IPS-15b (cell line): ENCODE data around the gene IL10RA.
"Not testable (repeated sequence)": the region's sequence is repeated elsewhere in the genome, so short reads cannot be mapped to it uniquely, and the experiment has no call there.

Experiments
- H3K27me3 ChIP-seq: one replicate; pipeline ENCODE4 v1.6.1; 2013; ENCODE audit warnings: low read length; ENCODE audit not compliant: control insufficient read depth, insufficient read depth
- H3K36me3 ChIP-seq: one replicate; pipeline ENCODE4 v1.6.1; 2013; ENCODE audit warnings: low read length; ENCODE audit not compliant: control insufficient read depth, insufficient read depth
- H3K4me1 ChIP-seq: one replicate; pipeline ENCODE4 v1.6.1; 2013; ENCODE audit warnings: mild to moderate bottlenecking, low read length; ENCODE audit not compliant: control insufficient read depth, insufficient read depth
- H3K4me3 ChIP-seq: one replicate; pipeline ENCODE4 v1.5.1; 2013; ENCODE audit warnings: low read depth, low read length
- H3K9ac ChIP-seq: one replicate; pipeline ENCODE4 v1.6.1; 2013; ENCODE audit warnings: low read depth, mild to moderate bottlenecking, low read length
- H3K9me3 ChIP-seq: one replicate; pipeline ENCODE4 v1.6.1; 2013; ENCODE audit warnings: mild to moderate bottlenecking, low read length; ENCODE audit not compliant: control insufficient read depth, insufficient read depth

Gene IL10RA

DNA sequence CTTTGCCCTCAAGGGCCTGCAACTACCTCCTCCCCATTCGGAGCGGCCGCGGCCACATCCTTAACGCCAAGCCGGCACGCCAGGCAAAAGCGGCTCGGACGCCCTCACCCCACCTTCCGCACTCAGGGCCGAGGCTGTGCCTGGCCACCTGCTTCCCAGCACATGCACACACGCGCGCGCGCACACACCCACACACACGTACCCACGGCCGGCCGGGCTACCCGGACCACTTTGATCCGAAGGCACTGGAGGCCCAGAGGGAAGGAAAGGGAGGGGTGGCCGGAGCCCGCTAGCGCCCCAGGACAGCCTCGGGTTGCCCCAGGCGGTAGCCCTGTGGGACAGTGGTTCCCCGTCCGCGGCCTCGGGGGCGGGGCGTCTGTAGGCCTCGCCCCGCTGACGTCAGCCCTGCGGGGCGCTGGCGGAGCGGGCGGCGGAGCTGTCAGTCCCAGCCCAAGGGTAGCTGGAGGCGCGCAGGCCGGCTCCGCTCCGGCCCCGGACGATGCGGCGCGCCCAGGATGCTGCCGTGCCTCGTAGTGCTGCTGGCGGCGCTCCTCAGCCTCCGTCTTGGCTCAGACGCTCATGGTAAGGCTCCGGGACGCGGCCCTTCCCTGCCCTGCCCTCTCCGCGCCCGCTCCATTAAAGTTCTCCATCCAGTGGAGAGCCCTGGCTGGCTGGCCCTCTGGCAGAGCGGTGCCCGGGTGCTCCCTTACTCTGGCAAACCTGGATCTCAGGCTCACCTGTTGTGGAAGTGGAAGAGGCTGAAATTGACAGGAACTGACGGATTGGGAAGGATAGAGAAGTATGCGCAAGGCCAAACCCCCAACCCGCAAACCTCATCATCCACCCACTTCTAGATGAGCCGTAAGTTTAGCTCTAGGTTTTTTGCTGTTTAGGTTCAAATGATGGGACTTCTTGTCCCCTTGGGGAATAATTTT lies at the start of gene IL10RA:
TSS of gene IL10RA (plus strand) at position 442 of the 935 bp plus-strand sequence. CDS start at position 516, 74 bp downstream.
- no peaks in the 10 kb centered on the region for H3K36me3 ChIP-seq
- peaks cover 33% of the 10 kb centered on the region for H3K27me3 ChIP-seq
- no peaks in the 10 kb centered on the region for H3K4me1 ChIP-seq
- H3K9ac ChIP-seq = no peak within 1 kb of the TSS
- peak within 1 kb of the TSS; percentile 61 for H3K4me3 ChIP-seq
- no peaks in the 10 kb centered on the region for H3K9me3 ChIP-seq

DNA sequence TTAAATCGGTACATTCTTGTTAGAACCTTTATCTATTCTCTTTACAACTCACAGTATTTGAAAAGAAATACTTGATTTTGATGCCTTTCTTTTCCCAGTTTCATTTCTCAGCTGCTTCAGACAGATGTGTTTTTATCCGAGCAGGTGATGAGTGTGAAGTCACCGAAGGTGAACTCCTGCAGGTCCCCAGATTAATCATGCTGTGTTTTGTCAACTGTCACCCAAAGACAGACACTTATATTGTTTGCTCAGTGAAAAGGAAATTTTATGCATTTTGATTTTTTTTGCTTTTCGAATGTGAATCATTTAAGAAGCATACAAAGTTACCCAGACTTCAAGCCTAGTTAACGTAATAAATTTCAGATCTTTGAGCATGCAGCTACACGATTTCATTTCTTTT lies 49.2 kb upstream of the IL10RA start:
- Histone ChIP-seq H3K36me3 (no peaks in the 10 kb centered on the region), H3K9ac (no peak overlapping the region), H3K27me3 (no peaks in the 10 kb centered on the region), H3K9me3 (no peaks in the 10 kb centered on the region), H3K4me1 (no peaks in the 10 kb centered on the region), H3K4me3 (no peak overlapping the region)

DNA sequence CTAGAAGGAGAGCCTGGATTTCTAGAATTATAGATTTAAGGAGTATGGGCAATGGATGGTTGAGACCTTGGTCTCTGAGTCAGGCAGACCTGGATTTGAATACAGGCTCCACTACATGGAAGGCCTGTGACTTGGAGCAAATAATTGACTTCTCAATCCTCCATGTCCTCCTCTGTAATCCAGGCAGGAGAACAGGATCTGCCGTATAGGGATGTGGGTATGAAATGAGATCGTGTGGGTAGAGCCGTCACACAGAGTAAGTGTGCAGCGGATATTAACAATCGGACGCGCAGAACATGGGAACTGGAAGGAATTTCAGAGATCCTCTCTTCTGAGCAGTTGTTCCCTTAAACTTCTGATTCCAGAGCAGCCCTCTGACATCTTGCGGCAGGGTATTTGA lies 45.5 kb upstream of the IL10RA start:
- Histone ChIP-seq H3K9me3 (no peaks in the 10 kb centered on the region), H3K9ac (no peak overlapping the region), H3K36me3 (no peaks in the 10 kb centered on the region), H3K4me1 (no peaks in the 10 kb centered on the region), H3K27me3 (no peaks in the 10 kb centered on the region), H3K4me3 (no peak overlapping the region)

GRCh38 chr11:117941163-117941707 lies 45.0 kb upstream of the IL10RA start:
- no peaks in the 10 kb centered on the region for H3K4me1 ChIP-seq
- no peaks in the 10 kb centered on the region for H3K27me3 ChIP-seq
- H3K36me3 ChIP-seq = no peaks in the 10 kb centered on the region
- no peak overlapping the region for H3K4me3 ChIP-seq
- H3K9ac ChIP-seq = no peak overlapping the region
- H3K9me3 ChIP-seq = no peaks in the 10 kb centered on the region

DNA sequence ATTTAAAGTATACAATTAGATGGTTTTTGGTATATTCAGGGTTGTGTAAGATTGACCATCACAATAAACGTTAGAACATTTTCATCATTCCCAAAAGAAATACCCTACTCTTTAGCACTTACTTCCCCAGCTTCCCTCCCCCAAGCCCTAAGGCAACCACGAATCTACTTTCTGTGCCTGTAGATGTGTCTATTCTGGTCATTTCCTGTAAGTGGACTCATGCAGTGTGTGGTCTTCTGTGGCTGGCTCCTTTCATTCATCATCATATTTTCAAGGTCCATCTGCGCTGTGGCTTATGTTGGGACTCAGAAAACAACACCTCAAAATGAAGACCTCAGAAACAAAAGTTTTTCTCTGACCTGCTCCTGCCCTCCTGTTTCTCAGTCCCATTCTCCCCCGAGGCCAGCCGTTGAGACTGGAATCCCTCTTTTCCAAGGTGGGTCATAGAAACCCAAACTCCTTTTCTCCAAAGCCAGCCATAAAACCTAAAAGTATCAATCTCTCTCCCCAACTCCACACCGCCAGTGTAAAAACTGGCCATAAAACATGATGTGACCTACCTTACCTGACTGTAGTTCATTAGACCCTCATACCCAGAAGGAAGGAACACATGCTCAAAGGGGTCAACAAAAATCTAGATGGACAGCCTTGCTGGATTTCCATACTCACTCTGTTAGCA lies 44.1 kb upstream of the IL10RA start:
- no peaks in the 10 kb centered on the region for H3K36me3 ChIP-seq
- no peaks in the 10 kb centered on the region for H3K27me3 ChIP-seq
- no peaks in the 10 kb centered on the region for H3K4me1 ChIP-seq
- no peaks in the 10 kb centered on the region for H3K9me3 ChIP-seq
- no peak overlapping the region for H3K9ac ChIP-seq
- H3K4me3 ChIP-seq = no peak overlapping the region

DNA sequence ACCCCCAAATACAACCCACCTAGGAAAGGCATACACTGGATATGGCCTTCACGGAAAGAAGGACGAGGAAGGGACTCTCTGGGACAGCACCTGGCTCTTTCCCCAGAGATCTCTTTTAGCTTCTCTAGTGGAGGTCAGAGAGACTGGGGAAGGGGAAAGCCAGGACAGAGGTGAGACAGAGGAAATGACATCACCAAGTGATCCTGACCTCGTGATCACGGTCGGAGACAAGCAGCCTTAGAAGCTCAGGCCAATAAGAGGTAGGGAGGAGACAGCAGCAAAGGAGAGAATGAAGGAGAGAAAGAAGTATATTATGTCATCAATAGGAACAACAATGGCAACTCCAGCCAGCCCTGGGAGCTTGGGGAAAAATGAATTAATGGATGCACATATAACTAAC lies 41.6 kb upstream of the IL10RA start:
- no peak overlapping the region for H3K4me3 ChIP-seq
- no peaks in the 10 kb centered on the region for H3K4me1 ChIP-seq
- H3K9me3 ChIP-seq = no peaks in the 10 kb centered on the region
- H3K9ac ChIP-seq = no peak overlapping the region
- H3K27me3 ChIP-seq = no peaks in the 10 kb centered on the region
- H3K36me3 ChIP-seq = no peaks in the 10 kb centered on the region

DNA sequence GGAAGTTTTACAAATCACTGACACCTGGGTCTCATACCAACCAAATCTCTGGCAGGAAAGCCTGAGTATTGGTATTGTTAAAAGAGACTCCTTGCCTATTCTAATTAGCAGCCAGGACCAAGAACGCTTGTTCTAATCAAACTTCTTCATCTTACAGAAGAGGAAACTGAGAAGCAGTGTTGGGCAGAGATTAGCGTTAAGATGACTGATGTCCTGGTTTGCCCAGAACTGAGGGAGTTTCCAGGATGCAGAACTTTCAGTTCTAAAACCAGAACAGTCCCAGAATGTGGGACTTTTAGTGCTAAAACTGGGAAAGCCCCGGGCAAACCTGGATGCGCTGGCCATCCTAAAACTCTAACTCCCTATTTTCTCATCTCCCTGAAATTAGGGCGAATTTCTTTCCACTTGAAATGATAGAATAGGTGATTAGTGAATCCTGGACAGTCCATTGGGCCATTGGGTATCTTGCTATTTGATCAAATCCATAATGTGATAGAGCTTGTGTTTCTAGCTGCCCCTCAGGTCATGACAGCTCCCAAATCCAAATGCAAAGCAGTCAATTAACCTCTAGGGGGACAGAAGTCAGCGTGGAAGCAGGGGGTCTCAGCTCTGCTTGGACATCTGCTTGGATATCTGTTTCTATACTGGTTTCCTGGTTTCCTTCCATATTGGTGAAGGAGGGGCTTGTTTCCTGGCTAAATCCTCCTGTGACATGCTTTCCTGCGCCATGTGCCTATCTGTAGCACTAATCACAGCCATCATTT lies 41.0 kb upstream of the IL10RA start:
- H3K4me1 ChIP-seq = no peaks in the 10 kb centered on the region

DNA sequence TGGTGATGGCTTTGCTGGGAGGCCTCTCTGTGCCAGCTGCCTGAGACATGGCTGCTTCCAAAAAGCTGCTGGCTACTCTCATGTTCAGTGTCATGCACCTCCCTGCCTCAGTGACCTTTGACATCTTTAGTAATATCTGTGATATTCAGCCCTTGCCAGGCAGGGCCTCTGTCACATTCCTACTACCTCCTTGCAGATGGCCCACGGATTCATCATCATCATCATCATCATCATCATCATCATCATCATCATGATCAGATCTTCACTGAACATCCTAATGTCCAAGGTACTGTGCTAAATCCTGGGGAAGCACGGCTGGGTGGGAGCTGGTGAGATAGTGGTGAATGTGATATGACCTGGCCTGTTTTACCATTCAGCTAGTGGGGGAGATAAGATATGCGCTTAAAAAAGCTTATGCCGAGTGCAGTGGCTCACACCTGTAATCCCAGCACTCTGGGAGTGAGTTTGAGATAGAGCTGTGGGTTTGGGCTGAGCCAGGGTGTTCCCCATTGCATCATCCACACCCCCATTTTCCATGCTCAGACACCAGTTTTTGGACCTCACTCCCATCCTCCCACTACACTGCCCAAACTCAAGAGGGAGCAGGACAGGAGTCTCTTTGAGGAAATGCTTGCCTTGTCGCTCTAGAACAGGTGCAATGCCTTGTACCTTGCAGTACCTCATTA lies 39.9 kb upstream of the IL10RA start:
- H3K4me3 ChIP-seq = no peak overlapping the region
- H3K9ac ChIP-seq = no peak overlapping the region
- no peaks in the 10 kb centered on the region for H3K36me3 ChIP-seq
- no peaks in the 10 kb centered on the region for H3K27me3 ChIP-seq
- no peaks in the 10 kb centered on the region for H3K9me3 ChIP-seq
- H3K4me1 ChIP-seq = no peaks in the 10 kb centered on the region

More for the DNA sequence above, 41.0 kb upstream of the IL10RA start:
- Histone ChIP-seq H3K9ac (no peak overlapping the region), H3K4me3 (no peak overlapping the region), H3K36me3 (no peaks in the 10 kb centered on the region), H3K9me3 (no peaks in the 10 kb centered on the region), H3K27me3 (no peaks in the 10 kb centered on the region)

DNA sequence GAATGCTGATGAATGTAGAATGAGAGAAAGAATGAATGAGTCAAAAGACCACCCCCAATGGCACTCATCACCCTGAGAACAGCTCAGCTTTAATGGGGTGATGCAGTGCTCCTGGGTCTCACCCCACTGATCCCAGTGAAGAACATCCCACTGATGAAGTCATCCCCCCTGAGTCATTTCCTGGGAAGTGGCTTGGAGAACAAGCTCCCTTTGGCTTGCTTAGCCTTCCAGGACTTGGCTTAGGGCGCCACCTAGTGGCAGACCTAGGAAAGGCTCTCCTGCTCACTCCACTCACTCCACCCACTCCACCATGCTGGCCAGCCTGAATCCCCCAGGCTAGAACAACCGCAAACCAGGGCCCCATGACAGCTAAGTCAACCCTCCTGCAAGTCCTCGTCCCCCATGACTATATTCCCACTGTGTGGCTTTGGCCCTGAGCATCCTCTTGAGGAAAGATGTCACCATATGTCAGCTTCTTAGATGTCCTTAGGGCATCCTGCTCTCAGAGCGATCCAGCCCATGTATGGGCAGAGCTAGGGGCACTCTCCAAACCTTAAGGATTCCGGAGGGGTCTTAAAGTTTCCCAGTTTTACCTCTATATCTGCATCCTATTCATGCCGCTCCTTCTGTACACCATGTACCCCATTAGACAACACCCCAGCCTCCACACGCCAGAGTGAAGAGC lies 39.2 kb upstream of the IL10RA start:
- Histone ChIP-seq H3K9me3 (no peaks in the 10 kb centered on the region), H3K9ac (no peak overlapping the region), H3K27me3 (no peaks in the 10 kb centered on the region), H3K4me3 (no peak overlapping the region), H3K36me3 (no peaks in the 10 kb centered on the region), H3K4me1 (no peaks in the 10 kb centered on the region)

DNA sequence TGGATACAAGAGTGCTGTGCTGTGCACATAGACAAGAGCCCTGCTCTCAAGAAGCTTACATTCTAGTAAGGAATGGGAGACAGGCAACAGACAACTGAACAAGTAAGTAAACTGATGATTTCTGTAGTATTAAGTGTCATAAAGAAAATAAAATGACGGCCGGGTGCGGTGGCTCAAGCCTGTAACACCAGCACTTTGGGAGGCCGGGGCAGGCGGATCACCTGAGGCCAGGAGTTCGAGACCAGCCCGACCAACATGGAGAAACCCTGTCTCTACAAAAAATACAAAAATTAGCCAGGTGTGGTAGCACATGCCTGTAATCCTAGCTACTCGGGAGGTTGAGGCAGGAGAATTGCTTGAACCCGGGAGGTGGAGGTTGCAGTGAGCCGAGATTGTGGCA lies 38.4 kb upstream of the IL10RA start:
- H3K9me3 ChIP-seq, H3K27me3 ChIP-seq, H3K4me3 ChIP-seq, H3K36me3 ChIP-seq, H3K9ac ChIP-seq, H3K4me1 ChIP-seq: not testable (repeated sequence)

- not testable (repeated sequence) for H3K27me3 ChIP-seq, H3K36me3 ChIP-seq, H3K9ac ChIP-seq, H3K4me3 ChIP-seq, H3K9me3 ChIP-seq, H3K4me1 ChIP-seq
Measured at GRCh38 chr11:117948466-117948865, 37.7 kb upstream of the IL10RA start.
